PC-3 (cell line): ENCODE data around the gene TUBGCP6.

ENCODE experiments used
- CTCF ChIP-seq: fragments of 300-600 bp; sonication (generic); conservative IDR thresholded peaks from 2 replicates; pipeline ENCODE4 v1.5.1; 2017; ENCODE audit warnings: antibody characterized with exemption, low read depth, mild to moderate bottlenecking, low read length
- EZH2 ChIP-seq: fragments of 300-600 bp; sonication (generic); IDR thresholded peaks from one replicate; pipeline ENCODE4 v1.6.1; 2017; ENCODE audit warnings: antibody characterized with exemption, mild to moderate bottlenecking, low read length; ENCODE audit not compliant: unreplicated experiment

- no peak for TF ChIP-seq CTCF
- TF ChIP-seq EZH2: no peak
Observed at GRCh38 chr22:50192436-50193204, 52.2 kb downstream of the TUBGCP6 start.
